ENCODE results near the gene SUPT3H.
A peak's percentile ranks its signal among the peaks of the same experiment; 100 is the strongest.
"Not testable (repeated sequence)": the region's sequence is repeated elsewhere in the genome, so short reads cannot be mapped to it uniquely, and the experiment has no call there.

Gene SUPT3H

GRCh38 chr6:45170309-45170708 lies 207.4 kb downstream of the SUPT3H start:
- DNase-seq, result no peak

- DNase-seq, result no peak
These were observed 207.9 kb downstream of the SUPT3H start for GRCh38 chr6:45169815-45170214.

GRCh38 chr6:45163952-45164766 lies 213.6 kb downstream of the SUPT3H start:
- no peak for DNase-seq

GRCh38 chr6:45160305-45160704 lies 217.4 kb downstream of the SUPT3H start:
- no peak for DNase-seq

- no peak for DNase-seq
These were observed 221.7 kb downstream of the SUPT3H start for GRCh38 chr6:45156075-45156474.

GRCh38 chr6:45155341-45155894 lies 222.3 kb downstream of the SUPT3H start:
- no peak for DNase-seq

GRCh38 chr6:45154679-45155078 lies 223.1 kb downstream of the SUPT3H start:
- no peak for DNase-seq

- no peak for DNase-seq
These were observed 228.9 kb downstream of the SUPT3H start for GRCh38 chr6:45148711-45149341.

GRCh38 chr6:45148278-45148677 lies 229.5 kb downstream of the SUPT3H start:
- DNase-seq, result no peak

GRCh38 chr6:45145658-45146057 lies 232.1 kb downstream of the SUPT3H start:
- not testable (repeated sequence) for DNase-seq

- no peak for DNase-seq
These were observed 239.0 kb downstream of the SUPT3H start for GRCh38 chr6:45138765-45139164.

- DNase-seq, result no peak
These were observed 241.2 kb downstream of the SUPT3H start for GRCh38 chr6:45136495-45136894.

GRCh38 chr6:45132658-45133294 lies 245.0 kb downstream of the SUPT3H start:
- DNase-seq, result no peak

GRCh38 chr6:45132059-45132458 lies 245.7 kb downstream of the SUPT3H start:
- DNase-seq, result peak; percentile 59

GRCh38 chr6:45129051-45129450 lies 248.7 kb downstream of the SUPT3H start:
- DNase-seq, result no peak

- no peak for DNase-seq
These were observed 250.5 kb downstream of the SUPT3H start for GRCh38 chr6:45127185-45127584.

- DNase-seq, result no peak
These were observed 251.7 kb downstream of the SUPT3H start for GRCh38 chr6:45126033-45126432.

GRCh38 chr6:45123023-45123422 lies 254.7 kb downstream of the SUPT3H start:
- DNase-seq, result no peak

- DNase-seq, result no peak
These were observed 259.0 kb downstream of the SUPT3H start for GRCh38 chr6:45118754-45119153.

- peak; percentile 71 for DNase-seq
These were observed 260.9 kb downstream of the SUPT3H start for GRCh38 chr6:45116714-45117410.

- DNase-seq, result peak; percentile 39
These were observed 262.0 kb downstream of the SUPT3H start for GRCh38 chr6:45115696-45116095.

GRCh38 chr6:45112711-45113110 lies 265.0 kb downstream of the SUPT3H start:
- no peak for DNase-seq

- DNase-seq, result no peak
These were observed 268.2 kb downstream of the SUPT3H start for GRCh38 chr6:45109551-45109950.

Data from NCI-H226 (cell line).